Measurements from ENCODE around the gene SNTA1.

The SNTA1 gene

DNA sequence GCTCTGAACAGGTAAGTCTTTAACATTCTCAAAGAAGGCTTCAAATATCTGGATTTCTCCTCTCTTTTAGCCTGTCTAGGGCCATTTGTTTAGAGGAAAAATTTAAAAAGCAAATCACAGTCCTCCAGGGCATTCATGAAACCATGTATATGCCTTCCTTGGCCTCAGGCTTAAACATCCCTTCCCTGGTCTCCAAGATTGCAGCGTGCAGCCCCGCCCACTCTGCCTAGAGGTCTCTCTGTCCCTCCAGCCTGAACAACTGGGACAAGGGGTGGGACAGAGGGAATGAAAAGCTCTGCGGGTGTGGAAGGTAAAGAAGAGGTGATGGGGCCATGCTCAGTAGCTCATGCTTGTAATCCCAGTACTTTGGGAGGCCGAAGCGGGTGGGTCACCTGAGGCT lies 36.5 kb upstream of the SNTA1 start:
- no peaks in the 10 kb centered on the region for H3K36me3 ChIP-seq (ENCODE audit: control insufficient read depth in 1 of 2, insufficient read depth in 2 of 2, low read length in 2 of 2)
- H3K27ac ChIP-seq (ENCODE audit: low read depth, low read length), result no peak overlapping the region
- no peaks in the 10 kb centered on the region for H3K9me3 ChIP-seq (ENCODE audit: control insufficient read depth in 1 of 2, low read length in 2 of 2)
- no peak overlapping the region for H3K4me3 ChIP-seq (ENCODE audit: low read depth in 1 of 2, low read length in 2 of 2)
- no peaks in the 10 kb centered on the region for H3K27me3 ChIP-seq (ENCODE audit: control insufficient read depth in 1 of 2, insufficient read depth in 2 of 2, low read length in 2 of 2)
- H3K9ac ChIP-seq (ENCODE audit: low read depth in 1 of 2, low read length in 2 of 2), result no peak overlapping the region
- peaks cover 16 to 21% of the 10 kb centered on the region in 2 donors for H3K4me1 ChIP-seq (ENCODE audit: control insufficient read depth in 1 of 2, insufficient read depth in 2 of 2, low read length in 2 of 2)

DNA sequence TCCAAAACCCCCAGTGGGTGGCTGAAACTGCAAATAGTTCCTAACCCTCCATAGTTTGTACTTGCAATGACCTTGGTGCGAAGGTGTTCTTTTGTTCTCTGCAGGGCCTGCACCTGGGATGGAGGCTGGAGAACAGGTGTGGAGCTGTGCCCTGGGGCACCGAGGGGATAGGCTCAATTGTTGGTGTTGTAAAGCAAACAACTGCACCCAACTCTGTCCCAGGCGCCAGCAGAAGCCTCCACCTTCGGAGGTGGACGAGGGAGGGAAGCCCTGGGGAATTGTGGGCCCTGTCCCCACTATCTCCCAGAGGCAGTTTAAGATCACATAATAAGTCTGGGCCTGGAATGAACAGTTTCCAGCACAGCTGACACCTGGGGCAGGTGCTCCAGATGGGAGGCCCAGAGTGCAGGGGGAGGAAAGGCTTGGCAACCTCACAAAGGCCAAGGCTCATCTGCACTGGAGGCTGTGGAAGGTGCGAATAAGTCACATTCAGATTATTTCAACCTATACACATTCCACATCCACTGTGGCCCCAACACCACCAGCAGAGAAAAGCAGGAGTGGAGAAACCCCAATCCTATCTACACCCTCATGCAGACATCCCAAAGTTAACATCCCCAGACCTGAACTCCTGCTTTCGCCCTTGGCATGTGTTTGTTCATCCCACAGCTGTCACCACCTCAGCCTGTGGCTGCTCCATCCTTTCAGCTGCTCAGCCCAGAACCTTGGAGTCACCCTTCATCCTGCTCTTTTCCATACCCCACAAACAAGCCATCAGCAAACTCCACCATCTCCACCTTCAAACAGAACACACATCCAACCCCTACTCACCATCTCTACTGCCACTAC lies 34.0 kb upstream of the SNTA1 start:
- Histone ChIP-seq H3K27ac (ENCODE audit: low read depth, low read length) (peak overlapping the region; percentile 14), H3K27me3 (ENCODE audit: control insufficient read depth in 1 of 2, insufficient read depth in 2 of 2, low read length in 2 of 2) (no peaks in the 10 kb centered on the region), H3K4me3 (ENCODE audit: low read depth in 1 of 2, low read length in 2 of 2) (no peak overlapping the region), H3K36me3 (ENCODE audit: control insufficient read depth in 1 of 2, insufficient read depth in 2 of 2, low read length in 2 of 2) (no peaks in the 10 kb centered on the region), H3K9me3 (ENCODE audit: control insufficient read depth in 1 of 2, low read length in 2 of 2) (no peaks in the 10 kb centered on the region), H3K9ac (ENCODE audit: low read depth in 1 of 2, low read length in 2 of 2) (peak overlapping the region in 1 of 2 donors; percentile 32), H3K4me1 (ENCODE audit: control insufficient read depth in 1 of 2, insufficient read depth in 2 of 2, low read length in 2 of 2) (peaks cover 21% of the 10 kb centered on the region in 2 donors)

- Histone ChIP-seq H3K36me3 (ENCODE audit: control insufficient read depth in 1 of 2, insufficient read depth in 2 of 2, low read length in 2 of 2) (no peaks in the 10 kb centered on the region), H3K27me3 (ENCODE audit: control insufficient read depth in 1 of 2, insufficient read depth in 2 of 2, low read length in 2 of 2) (no peaks in the 10 kb centered on the region), H3K4me3 (ENCODE audit: low read depth in 1 of 2, low read length in 2 of 2) (no peak overlapping the region), H3K4me1 (ENCODE audit: control insufficient read depth in 1 of 2, insufficient read depth in 2 of 2, low read length in 2 of 2) (peaks cover 21% of the 10 kb centered on the region in 2 donors), H3K27ac (ENCODE audit: low read depth, low read length) (no peak overlapping the region), H3K9me3 (ENCODE audit: control insufficient read depth in 1 of 2, low read length in 2 of 2) (no peaks in the 10 kb centered on the region), H3K9ac (ENCODE audit: low read depth in 1 of 2, low read length in 2 of 2) (no peak overlapping the region)
Observed at GRCh38 chr20:33475381-33476152, 32.0 kb upstream of the SNTA1 start.

DNA sequence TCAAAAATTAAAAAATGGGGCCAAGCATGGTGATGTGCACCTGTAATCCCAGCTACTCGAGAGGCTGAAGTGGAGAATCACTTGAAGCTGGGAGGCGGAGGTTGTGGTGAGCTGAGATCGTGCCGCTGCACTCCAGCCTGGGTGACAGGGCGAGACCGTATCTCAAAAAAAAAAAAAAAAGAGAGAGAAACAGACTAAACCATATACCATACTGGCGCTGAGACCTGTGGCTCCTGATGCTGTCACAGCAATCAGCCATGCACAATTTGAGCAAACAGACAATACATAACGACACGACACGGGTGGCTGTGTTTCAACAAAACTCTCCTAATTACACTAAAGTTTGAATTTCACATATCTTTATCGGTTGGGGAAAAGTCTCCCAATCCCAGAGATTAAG lies 31.4 kb upstream of the SNTA1 start:
- H3K36me3 ChIP-seq (ENCODE audit: control insufficient read depth in 1 of 2, insufficient read depth in 2 of 2, low read length in 2 of 2), result no peaks in the 10 kb centered on the region
- no peaks in the 10 kb centered on the region for H3K27me3 ChIP-seq (ENCODE audit: control insufficient read depth in 1 of 2, insufficient read depth in 2 of 2, low read length in 2 of 2)
- no peaks in the 10 kb centered on the region for H3K9me3 ChIP-seq (ENCODE audit: control insufficient read depth in 1 of 2, low read length in 2 of 2)
- H3K9ac ChIP-seq (ENCODE audit: low read depth in 1 of 2, low read length in 2 of 2), result no peak overlapping the region
- no peak overlapping the region for H3K4me3 ChIP-seq (ENCODE audit: low read depth in 1 of 2, low read length in 2 of 2)
- H3K4me1 ChIP-seq (ENCODE audit: control insufficient read depth in 1 of 2, insufficient read depth in 2 of 2, low read length in 2 of 2), result peaks cover 21% of the 10 kb centered on the region in 2 donors
- H3K27ac ChIP-seq (ENCODE audit: low read depth, low read length), result no peak overlapping the region

DNA sequence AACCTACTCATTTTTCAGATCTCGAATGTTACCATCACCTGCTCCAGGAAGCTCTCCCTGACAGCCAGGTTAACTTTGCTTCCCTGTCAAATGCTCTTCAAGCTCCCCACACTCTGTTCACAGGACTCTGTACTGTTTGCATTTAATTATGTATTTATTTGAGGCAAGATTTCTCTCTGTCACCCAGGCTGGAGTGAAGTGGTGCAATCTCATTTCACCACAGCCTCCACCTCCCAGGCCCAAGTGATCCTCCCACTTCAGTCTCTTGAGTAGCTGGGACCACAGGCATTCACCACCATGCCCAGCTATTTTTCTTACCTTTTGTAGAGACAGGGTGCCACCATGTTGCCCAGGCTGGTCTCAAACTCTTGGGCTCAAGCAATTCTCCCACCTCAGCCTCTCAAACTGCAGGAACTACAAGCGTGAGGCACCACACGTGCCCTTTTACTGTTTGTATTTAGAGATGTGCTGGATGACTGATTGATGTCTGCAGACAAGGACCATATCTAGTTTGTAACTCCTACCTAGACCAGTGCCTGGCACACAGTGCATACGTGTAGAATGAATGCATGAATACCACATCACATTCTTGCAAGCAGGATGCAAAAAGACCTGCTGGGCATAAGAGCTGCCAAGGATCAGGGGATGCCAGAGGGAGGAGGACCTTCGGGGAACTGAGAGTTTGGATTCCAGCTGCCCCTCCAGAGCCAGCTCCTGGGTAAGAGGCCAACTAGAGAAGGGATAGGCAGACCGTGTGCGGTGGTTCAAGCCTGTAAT lies 30.7 kb upstream of the SNTA1 start:
- Histone ChIP-seq H3K27me3 (ENCODE audit: control insufficient read depth in 1 of 2, insufficient read depth in 2 of 2, low read length in 2 of 2) (no peaks in the 10 kb centered on the region), H3K4me1 (ENCODE audit: control insufficient read depth in 1 of 2, insufficient read depth in 2 of 2, low read length in 2 of 2) (peaks cover 21% of the 10 kb centered on the region in 2 donors), H3K27ac (ENCODE audit: low read depth, low read length) (no peak overlapping the region), H3K4me3 (ENCODE audit: low read depth in 1 of 2, low read length in 2 of 2) (no peak overlapping the region), H3K9ac (ENCODE audit: low read depth in 1 of 2, low read length in 2 of 2) (no peak overlapping the region), H3K36me3 (ENCODE audit: control insufficient read depth in 1 of 2, insufficient read depth in 2 of 2, low read length in 2 of 2) (no peaks in the 10 kb centered on the region), H3K9me3 (ENCODE audit: control insufficient read depth in 1 of 2, low read length in 2 of 2) (no peaks in the 10 kb centered on the region)

DNA sequence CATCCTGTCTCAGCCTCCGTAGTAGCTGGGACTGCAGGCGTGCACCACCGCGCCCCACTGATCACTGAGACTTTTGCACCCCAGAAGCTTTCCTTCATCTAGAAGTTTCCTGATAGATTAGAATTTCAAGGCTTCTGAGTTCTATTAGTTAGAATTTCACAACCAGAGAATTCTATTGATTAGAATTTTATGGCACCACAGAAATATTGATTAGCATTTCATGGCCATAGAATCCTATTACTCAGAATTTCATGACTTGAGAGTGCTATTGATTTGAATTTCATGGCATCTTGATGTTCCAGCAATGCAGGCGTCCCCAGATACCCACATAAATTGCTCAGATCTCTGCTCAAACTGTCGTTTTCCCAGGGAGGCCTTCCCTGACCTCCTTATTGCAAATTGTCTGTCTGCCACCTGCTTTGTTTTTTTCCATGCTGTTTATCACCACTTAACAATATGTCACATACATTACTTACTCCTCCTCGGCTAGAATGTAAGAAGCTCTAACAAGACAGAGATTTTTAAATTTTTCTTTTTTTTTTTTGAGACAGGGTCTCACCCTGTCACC lies 29.4 kb upstream of the SNTA1 start:
- Histone ChIP-seq H3K36me3 (ENCODE audit: control insufficient read depth in 1 of 2, insufficient read depth in 2 of 2, low read length in 2 of 2) (no peaks in the 10 kb centered on the region), H3K4me3 (ENCODE audit: low read depth in 1 of 2, low read length in 2 of 2) (no peak overlapping the region), H3K9me3 (ENCODE audit: control insufficient read depth in 1 of 2, low read length in 2 of 2) (no peaks in the 10 kb centered on the region), H3K4me1 (ENCODE audit: control insufficient read depth in 1 of 2, insufficient read depth in 2 of 2, low read length in 2 of 2) (peaks cover 17 to 20% of the 10 kb centered on the region in 2 donors), H3K27me3 (ENCODE audit: control insufficient read depth in 1 of 2, insufficient read depth in 2 of 2, low read length in 2 of 2) (no peaks in the 10 kb centered on the region), H3K9ac (ENCODE audit: low read depth in 1 of 2, low read length in 2 of 2) (no peak overlapping the region), H3K27ac (ENCODE audit: low read depth, low read length) (no peak overlapping the region)

DNA sequence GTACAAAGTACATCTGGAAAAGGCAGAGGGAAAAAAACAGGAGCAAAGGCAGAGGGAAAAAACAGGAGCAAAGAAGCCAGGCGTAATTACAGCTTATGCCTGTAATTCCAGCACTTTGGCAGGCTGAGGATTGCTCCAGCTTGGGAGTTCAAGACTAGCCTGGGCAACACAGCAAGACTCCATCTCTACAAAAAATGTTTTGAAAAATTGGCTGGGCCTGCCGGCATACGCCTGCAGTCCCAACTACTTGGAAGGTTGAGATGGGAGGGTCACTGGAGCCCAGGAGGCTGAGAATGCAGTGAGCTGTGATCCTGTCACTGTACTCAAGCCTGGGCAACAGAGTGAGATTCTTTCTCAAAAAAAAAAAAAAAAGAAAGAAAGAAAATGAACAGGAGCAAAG lies 27.3 kb upstream of the SNTA1 start:
- Histone ChIP-seq H3K27me3 (ENCODE audit: control insufficient read depth in 1 of 2, insufficient read depth in 2 of 2, low read length in 2 of 2) (no peaks in the 10 kb centered on the region), H3K9me3 (ENCODE audit: control insufficient read depth in 1 of 2, low read length in 2 of 2) (no peaks in the 10 kb centered on the region), H3K27ac (ENCODE audit: low read depth, low read length) (no peak overlapping the region), H3K36me3 (ENCODE audit: control insufficient read depth in 1 of 2, insufficient read depth in 2 of 2, low read length in 2 of 2) (no peaks in the 10 kb centered on the region), H3K4me1 (ENCODE audit: control insufficient read depth in 1 of 2, insufficient read depth in 2 of 2, low read length in 2 of 2) (peaks cover under 1 to 10% of the 10 kb centered on the region in 2 donors), H3K9ac (ENCODE audit: low read depth in 1 of 2, low read length in 2 of 2) (no peak overlapping the region), H3K4me3 (ENCODE audit: low read depth in 1 of 2, low read length in 2 of 2) (no peak overlapping the region)

DNA sequence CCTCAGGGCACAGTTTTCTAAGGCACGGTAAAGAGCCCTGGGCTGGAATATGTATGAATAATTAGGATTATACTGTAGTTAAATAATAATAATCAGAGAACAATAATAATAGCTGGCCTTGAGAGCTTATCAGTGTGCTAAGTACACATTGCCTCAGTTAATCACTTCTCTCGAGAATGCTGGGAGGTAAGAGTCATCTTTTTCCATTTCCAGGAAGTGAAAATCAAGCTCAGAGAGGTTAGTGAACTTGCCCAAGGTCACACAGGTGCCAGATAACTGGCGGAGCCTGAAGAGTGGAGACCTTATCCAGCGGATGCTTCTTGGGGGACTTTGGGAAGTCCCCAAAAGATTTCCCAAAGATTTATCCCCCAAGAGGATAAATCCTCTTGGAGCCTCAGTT lies 26.9 kb upstream of the SNTA1 start:
- Histone ChIP-seq H3K4me3 (ENCODE audit: low read depth in 1 of 2, low read length in 2 of 2) (no peak overlapping the region), H3K36me3 (ENCODE audit: control insufficient read depth in 1 of 2, insufficient read depth in 2 of 2, low read length in 2 of 2) (no peaks in the 10 kb centered on the region), H3K9ac (ENCODE audit: low read depth in 1 of 2, low read length in 2 of 2) (no peak overlapping the region), H3K27ac (ENCODE audit: low read depth, low read length) (no peak overlapping the region), H3K27me3 (ENCODE audit: control insufficient read depth in 1 of 2, insufficient read depth in 2 of 2, low read length in 2 of 2) (no peaks in the 10 kb centered on the region), H3K9me3 (ENCODE audit: control insufficient read depth in 1 of 2, low read length in 2 of 2) (no peaks in the 10 kb centered on the region), H3K4me1 (ENCODE audit: control insufficient read depth in 1 of 2, insufficient read depth in 2 of 2, low read length in 2 of 2) (peaks cover 0 to 7% of the 10 kb centered on the region in 2 donors)

- H3K9ac ChIP-seq (ENCODE audit: low read depth in 1 of 2, low read length in 2 of 2), result no peak overlapping the region
- no peaks in the 10 kb centered on the region for H3K9me3 ChIP-seq (ENCODE audit: control insufficient read depth in 1 of 2, low read length in 2 of 2)
- H3K27ac ChIP-seq (ENCODE audit: low read depth, low read length), result no peak overlapping the region
- no peak overlapping the region for H3K4me3 ChIP-seq (ENCODE audit: low read depth in 1 of 2, low read length in 2 of 2)
- no peaks in the 10 kb centered on the region for H3K27me3 ChIP-seq (ENCODE audit: control insufficient read depth in 1 of 2, insufficient read depth in 2 of 2, low read length in 2 of 2)
- no peaks in the 10 kb centered on the region for H3K4me1 ChIP-seq (ENCODE audit: control insufficient read depth in 1 of 2, insufficient read depth in 2 of 2, low read length in 2 of 2)
- H3K36me3 ChIP-seq (ENCODE audit: control insufficient read depth in 1 of 2, insufficient read depth in 2 of 2, low read length in 2 of 2), result no peaks in the 10 kb centered on the region
Observed at GRCh38 chr20:33466303-33466646, 22.7 kb upstream of the SNTA1 start.

Data from duodenal mucosa (tissue), 2 donors.